NCI-H128 (cell line): Measurements from ENCODE around the gene SMPD3.

Source experiments
- DNase-seq: peaks from one replicate; lab custom pipeline; 2025; ENCODE audit not compliant: unreplicated experiment; lab: John Stamatoyannopoulos, UW

The SMPD3 gene

GRCh38 chr16:68434624-68435210 is 13.6 kb downstream of the SMPD3 start:
- DNase-seq, result no peak

- DNase-seq, result no peak
Observed at GRCh38 chr16:68433316-68433715, 15.0 kb downstream of the SMPD3 start.

- no peak for DNase-seq
Observed at GRCh38 chr16:68432701-68433100, 15.6 kb downstream of the SMPD3 start.

GRCh38 chr16:68429076-68429854 is 19.0 kb downstream of the SMPD3 start:
- no peak for DNase-seq

- no peak for DNase-seq
Observed at GRCh38 chr16:68427649-68428303, 20.5 kb downstream of the SMPD3 start.

- no peak for DNase-seq
Observed at GRCh38 chr16:68426347-68426652, 22.0 kb downstream of the SMPD3 start.

- no peak for DNase-seq
Observed at GRCh38 chr16:68425498-68426346, 22.6 kb downstream of the SMPD3 start.

GRCh38 chr16:68423771-68424170 is 24.5 kb downstream of the SMPD3 start:
- DNase-seq, result no peak

- DNase-seq, result no peak
Observed at GRCh38 chr16:68422396-68422960, 25.8 kb downstream of the SMPD3 start.

GRCh38 chr16:68421076-68421475 is 27.2 kb downstream of the SMPD3 start:
- no peak for DNase-seq

- peak; percentile 63 for DNase-seq
Observed at GRCh38 chr16:68420366-68420942, 27.9 kb downstream of the SMPD3 start.

- peak; percentile 61 for DNase-seq
Observed at GRCh38 chr16:68417711-68418301, 30.5 kb downstream of the SMPD3 start.

GRCh38 chr16:68416057-68417046 is 32.0 kb downstream of the SMPD3 start:
- DNase-seq, result no peak

- DNase-seq, result no peak
Observed at GRCh38 chr16:68414581-68414980, 33.7 kb downstream of the SMPD3 start.

- no peak for DNase-seq
Observed at GRCh38 chr16:68412061-68412460, 36.2 kb downstream of the SMPD3 start.

GRCh38 chr16:68411086-68411485 is 37.2 kb downstream of the SMPD3 start:
- no peak for DNase-seq

GRCh38 chr16:68408967-68409366 is 39.3 kb downstream of the SMPD3 start:
- DNase-seq, result no peak

- no peak for DNase-seq
Observed at GRCh38 chr16:68408428-68408827, 39.9 kb downstream of the SMPD3 start.

- DNase-seq, result no peak
Observed at GRCh38 chr16:68406458-68407152, 41.7 kb downstream of the SMPD3 start.
